ENCODE data around the gene ENAH.

The ENAH gene

GRCh38 chr1:225493591-225494246 lies 159.2 kb downstream of the ENAH start:
- Histone ChIP-seq H2AFZ (ENCODE audit: low read depth, low read length) (no peak overlapping the region), H3K27ac (ENCODE audit: low read length) (no peak overlapping the region), H3K9me3 (ENCODE audit: insufficient read depth, low read length) (no peaks in the 10 kb centered on the region), H3K4me1 (ENCODE audit: low read length) (peaks cover 26% of the 10 kb centered on the region), H3K9ac (ENCODE audit: low read length) (no peak overlapping the region), H3K4me2 (ENCODE audit: low read length) (no peak overlapping the region), H3K36me3 (replicated peaks; ENCODE audit: low read depth, low read length) (no peaks in the 10 kb centered on the region), H3K4me3 (ENCODE audit: low read length) (no peak overlapping the region), H3K79me2 (ENCODE audit: low read length) (no peaks in the 10 kb centered on the region), H3K27me3 (ENCODE audit: low read depth, low read length) (peaks cover 16% of the 10 kb centered on the region), H4K20me1 (ENCODE audit: insufficient read depth, low read length) (no peaks in the 10 kb centered on the region; the same call in 1 of the 2 replicates)
- no peak for TF ChIP-seq EZH2phosphoT487 (IDR thresholded peaks at IDR 0.05; ENCODE audit: low read depth)
- TF ChIP-seq, protein P1, sequence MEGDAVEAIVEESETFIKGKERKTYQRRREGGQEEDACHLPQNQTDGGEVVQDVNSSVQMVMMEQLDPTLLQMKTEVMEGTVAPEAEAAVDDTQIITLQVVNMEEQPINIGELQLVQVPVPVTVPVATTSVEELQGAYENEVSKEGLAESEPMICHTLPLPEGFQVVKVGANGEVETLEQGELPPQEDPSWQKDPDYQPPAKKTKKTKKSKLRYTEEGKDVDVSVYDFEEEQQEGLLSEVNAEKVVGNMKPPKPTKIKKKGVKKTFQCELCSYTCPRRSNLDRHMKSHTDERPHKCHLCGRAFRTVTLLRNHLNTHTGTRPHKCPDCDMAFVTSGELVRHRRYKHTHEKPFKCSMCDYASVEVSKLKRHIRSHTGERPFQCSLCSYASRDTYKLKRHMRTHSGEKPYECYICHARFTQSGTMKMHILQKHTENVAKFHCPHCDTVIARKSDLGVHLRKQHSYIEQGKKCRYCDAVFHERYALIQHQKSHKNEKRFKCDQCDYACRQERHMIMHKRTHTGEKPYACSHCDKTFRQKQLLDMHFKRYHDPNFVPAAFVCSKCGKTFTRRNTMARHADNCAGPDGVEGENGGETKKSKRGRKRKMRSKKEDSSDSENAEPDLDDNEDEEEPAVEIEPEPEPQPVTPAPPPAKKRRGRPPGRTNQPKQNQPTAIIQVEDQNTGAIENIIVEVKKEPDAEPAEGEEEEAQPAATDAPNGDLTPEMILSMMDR (IDR thresholded peaks at IDR 0.05; ENCODE audit: low read depth, low read length), result no peak

DNA sequence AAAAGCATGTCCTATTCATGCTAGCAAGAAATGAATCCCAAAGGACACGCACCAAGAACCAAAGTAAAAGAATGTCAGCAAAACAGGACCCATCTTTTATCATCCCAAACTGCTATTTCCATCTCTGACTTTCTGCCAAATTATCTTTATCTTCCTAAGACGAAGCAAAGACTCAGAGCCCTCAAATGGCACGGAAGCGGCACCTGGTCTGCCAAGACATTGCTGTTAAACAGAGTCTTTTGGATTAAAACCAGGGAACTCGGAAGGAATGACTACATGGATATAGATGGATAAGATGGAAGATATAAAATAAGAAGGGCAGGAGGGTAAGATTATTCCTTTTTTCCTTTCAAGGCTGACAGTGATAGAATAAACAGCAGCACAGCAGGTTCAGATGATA lies 164.2 kb downstream of the ENAH start:
- Histone ChIP-seq H3K4me3 (ENCODE audit: low read length) (no peak overlapping the region), H3K27ac (ENCODE audit: low read length) (no peak overlapping the region), H3K79me2 (ENCODE audit: low read length) (no peaks in the 10 kb centered on the region), H3K36me3 (replicated peaks; ENCODE audit: low read depth, low read length) (no peaks in the 10 kb centered on the region), H3K9me3 (ENCODE audit: insufficient read depth, low read length) (no peaks in the 10 kb centered on the region), H3K4me2 (ENCODE audit: low read length) (no peak overlapping the region), H4K20me1 (ENCODE audit: insufficient read depth, low read length) (no peaks in the 10 kb centered on the region), H2AFZ (ENCODE audit: low read depth, low read length) (no peak overlapping the region), H3K9ac (ENCODE audit: low read length) (no peak overlapping the region), H3K27me3 (ENCODE audit: low read depth, low read length) (peaks cover 16% of the 10 kb centered on the region), H3K4me1 (ENCODE audit: low read length) (0 out of 2 replicates have a peak, but pooled peaks cover 4% of the 10 kb centered on the region)
- TF ChIP-seq, protein P1 (IDR thresholded peaks at IDR 0.05; ENCODE audit: low read depth, low read length), result no peak
- no peak for TF ChIP-seq EZH2phosphoT487 (IDR thresholded peaks at IDR 0.05; ENCODE audit: low read depth)

DNA sequence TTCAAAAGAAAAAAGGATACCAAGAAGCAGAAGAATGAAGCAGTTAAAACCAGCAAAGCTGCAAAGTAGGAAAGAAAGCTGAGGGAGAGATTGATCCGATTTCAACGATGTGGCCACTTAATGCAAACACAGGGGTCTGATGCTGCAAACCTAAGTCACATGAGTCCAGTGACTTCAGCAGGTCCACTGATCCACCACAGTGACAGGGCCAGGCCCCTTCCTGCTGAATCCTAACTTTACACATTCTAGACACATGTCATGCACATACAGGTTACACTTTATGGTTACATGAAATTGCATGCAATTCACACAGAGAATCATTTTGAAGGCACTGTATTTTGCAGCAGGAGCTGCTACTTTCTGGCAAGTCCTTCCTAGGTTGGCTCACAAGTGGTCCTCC lies 166.1 kb downstream of the ENAH start:
- Histone ChIP-seq H3K9me3 (ENCODE audit: insufficient read depth, low read length) (no peaks in the 10 kb centered on the region), H3K4me2 (ENCODE audit: low read length) (no peak overlapping the region), H2AFZ (ENCODE audit: low read depth, low read length) (no peak overlapping the region), H4K20me1 (ENCODE audit: insufficient read depth, low read length) (no peaks in the 10 kb centered on the region), H3K4me3 (ENCODE audit: low read length) (no peak overlapping the region), H3K4me1 (ENCODE audit: low read length) (no peaks in the 10 kb centered on the region), H3K27me3 (ENCODE audit: low read depth, low read length) (peaks cover 25% of the 10 kb centered on the region), H3K27ac (ENCODE audit: low read length) (no peak overlapping the region), H3K9ac (ENCODE audit: low read length) (no peak overlapping the region), H3K36me3 (replicated peaks; ENCODE audit: low read depth, low read length) (no peaks in the 10 kb centered on the region), H3K79me2 (ENCODE audit: low read length) (no peaks in the 10 kb centered on the region)
- TF ChIP-seq, protein P1 (IDR thresholded peaks at IDR 0.05; ENCODE audit: low read depth, low read length), result no peak
- no peak for TF ChIP-seq EZH2phosphoT487 (IDR thresholded peaks at IDR 0.05; ENCODE audit: low read depth)

- no peak overlapping the region for H3K4me2 ChIP-seq (ENCODE audit: low read length)
- H3K9me3 ChIP-seq (ENCODE audit: insufficient read depth, low read length), result no peaks in the 10 kb centered on the region
- no peaks in the 10 kb centered on the region for H3K79me2 ChIP-seq (ENCODE audit: low read length)
- no peak overlapping the region for H3K4me3 ChIP-seq (ENCODE audit: low read length)
- no peak overlapping the region for H2AFZ ChIP-seq (ENCODE audit: low read depth, low read length)
- no peaks in the 10 kb centered on the region for H4K20me1 ChIP-seq (ENCODE audit: insufficient read depth, low read length)
- H3K4me1 ChIP-seq (ENCODE audit: low read length), result peaks cover 3% of the 10 kb centered on the region
- H3K27ac ChIP-seq (ENCODE audit: low read length), result no peak overlapping the region
- TF ChIP-seq, protein P1 (IDR thresholded peaks at IDR 0.05; ENCODE audit: low read depth, low read length), result no peak
- no peak for TF ChIP-seq EZH2phosphoT487 (IDR thresholded peaks at IDR 0.05; ENCODE audit: low read depth)
- no peaks in the 10 kb centered on the region for H3K36me3 ChIP-seq (replicated peaks; ENCODE audit: low read depth, low read length)
- H3K27me3 ChIP-seq (ENCODE audit: low read depth, low read length), result peaks cover 32% of the 10 kb centered on the region
- no peak overlapping the region for H3K9ac ChIP-seq (ENCODE audit: low read length)
These were observed 166.9 kb downstream of the ENAH start for GRCh38 chr1:225485991-225486530.
